HG03469 (cell line): ENCODE measurements around the gene VPS35L.

Experiments used
- ATAC-seq: cut with Tn5 transposase; IDR thresholded peaks from one replicate; pipeline ENCODE4 v1.9.1; 2021; ENCODE audit warnings: mild to moderate bottlenecking, moderate library complexity, moderate number of reproducible peaks; ENCODE audit not compliant: unreplicated experiment

Gene VPS35L, protein sequence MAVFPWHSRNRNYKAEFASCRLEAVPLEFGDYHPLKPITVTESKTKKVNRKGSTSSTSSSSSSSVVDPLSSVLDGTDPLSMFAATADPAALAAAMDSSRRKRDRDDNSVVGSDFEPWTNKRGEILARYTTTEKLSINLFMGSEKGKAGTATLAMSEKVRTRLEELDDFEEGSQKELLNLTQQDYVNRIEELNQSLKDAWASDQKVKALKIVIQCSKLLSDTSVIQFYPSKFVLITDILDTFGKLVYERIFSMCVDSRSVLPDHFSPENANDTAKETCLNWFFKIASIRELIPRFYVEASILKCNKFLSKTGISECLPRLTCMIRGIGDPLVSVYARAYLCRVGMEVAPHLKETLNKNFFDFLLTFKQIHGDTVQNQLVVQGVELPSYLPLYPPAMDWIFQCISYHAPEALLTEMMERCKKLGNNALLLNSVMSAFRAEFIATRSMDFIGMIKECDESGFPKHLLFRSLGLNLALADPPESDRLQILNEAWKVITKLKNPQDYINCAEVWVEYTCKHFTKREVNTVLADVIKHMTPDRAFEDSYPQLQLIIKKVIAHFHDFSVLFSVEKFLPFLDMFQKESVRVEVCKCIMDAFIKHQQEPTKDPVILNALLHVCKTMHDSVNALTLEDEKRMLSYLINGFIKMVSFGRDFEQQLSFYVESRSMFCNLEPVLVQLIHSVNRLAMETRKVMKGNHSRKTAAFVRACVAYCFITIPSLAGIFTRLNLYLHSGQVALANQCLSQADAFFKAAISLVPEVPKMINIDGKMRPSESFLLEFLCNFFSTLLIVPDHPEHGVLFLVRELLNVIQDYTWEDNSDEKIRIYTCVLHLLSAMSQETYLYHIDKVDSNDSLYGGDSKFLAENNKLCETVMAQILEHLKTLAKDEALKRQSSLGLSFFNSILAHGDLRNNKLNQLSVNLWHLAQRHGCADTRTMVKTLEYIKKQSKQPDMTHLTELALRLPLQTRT

DNA sequence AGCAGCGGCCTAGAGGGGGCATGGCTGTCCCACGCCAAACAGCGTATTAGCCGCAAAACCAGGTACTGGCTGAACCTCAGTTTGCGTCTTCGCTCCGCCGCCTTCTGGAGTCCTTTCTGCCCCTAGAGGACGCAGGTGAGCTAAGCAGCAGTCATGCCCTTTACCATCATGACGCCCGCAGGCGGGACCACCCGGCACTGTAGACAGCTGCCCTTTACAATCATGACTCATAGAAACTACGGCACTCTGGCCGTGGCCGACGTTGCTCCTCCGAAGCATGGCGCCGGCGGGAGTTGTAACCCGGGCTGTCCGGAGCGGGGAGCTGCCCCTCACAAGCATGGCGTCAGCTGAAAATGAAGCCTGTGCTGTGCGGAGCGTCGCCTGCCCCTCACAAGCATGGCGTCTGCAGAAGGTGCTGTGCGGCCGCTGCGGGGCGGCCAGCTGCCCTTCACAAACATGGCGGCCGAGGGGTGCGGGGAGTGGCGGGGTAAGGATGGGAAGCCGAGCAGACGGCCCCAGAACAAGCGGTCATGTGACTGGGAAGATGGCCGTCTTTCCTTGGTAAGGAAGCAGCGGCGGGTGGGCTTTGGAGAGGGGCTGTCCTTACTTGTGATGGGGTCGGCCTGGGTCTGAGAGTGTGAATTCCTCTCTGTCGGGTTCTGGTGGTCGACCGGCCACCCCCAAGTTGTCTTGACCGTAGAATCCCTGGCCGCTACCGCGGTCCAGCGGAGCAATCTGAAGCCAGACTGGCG, at the start of gene VPS35L:
VPS35L (plus strand) TSS at position 518 of the 752 bp plus-strand sequence; CDS start at position 545, 27 bp downstream.
- peak; percentile 94 for ATAC-seq

DNA sequence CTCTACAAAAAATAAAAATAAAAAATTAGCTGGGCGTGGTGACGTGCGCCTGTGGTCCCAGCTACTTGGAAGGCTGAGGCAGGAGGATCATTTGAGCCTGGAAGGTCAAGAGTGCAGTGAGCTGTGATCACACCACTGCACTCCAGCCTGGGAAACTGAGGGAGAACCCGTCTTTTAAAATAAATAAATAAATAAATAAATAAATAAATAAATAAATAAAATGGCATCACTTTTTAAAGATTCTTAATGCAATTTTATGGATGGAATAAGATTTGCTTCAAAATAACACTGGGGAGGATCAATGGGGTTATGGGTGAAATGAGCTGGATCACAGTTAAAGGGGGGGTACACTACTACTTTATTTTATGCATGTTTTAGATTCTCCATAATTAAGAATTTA, 48.5 kb upstream of the VPS35L start:
- ATAC-seq = no peak

DNA sequence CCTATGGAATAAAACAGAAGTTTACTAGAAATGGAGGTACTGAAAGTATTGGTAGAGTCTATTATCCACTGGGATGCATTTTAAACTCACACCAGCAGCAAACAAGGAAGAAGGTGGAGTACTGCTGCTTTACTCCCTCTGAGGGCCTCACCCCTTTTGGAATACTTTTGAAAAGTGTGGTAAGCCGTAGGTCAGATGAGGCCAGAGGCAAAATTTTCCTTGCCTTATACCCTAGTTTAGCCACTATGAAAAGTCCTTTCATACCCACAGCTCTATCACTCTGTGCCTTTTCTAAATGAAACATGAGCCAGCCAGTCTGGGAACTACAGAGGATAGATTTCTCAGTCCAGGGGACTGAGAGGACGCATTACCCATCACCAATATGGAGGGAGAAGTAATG, 47.6 kb upstream of the VPS35L start:
- ATAC-seq = no peak

DNA sequence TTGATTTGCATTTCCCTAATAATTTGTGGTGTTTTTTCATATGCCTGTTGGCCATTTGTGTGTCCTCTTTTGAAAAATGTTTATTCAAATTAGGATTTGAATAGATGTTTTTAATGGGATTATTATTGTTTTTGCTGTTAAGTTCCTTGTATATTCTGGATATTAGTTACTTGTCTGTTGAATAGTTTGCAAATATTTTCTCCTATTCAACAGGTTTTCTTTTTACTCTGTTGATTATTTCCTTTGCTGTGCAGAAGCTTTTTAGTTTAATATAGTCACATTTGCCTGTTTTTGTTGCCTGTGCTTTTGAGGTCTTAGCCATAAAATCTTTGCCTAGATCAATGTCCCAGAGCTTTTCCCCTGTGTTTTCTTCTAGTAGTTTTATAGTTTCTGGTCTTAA, 43.2 kb upstream of the VPS35L start:
- no peak for ATAC-seq

DNA sequence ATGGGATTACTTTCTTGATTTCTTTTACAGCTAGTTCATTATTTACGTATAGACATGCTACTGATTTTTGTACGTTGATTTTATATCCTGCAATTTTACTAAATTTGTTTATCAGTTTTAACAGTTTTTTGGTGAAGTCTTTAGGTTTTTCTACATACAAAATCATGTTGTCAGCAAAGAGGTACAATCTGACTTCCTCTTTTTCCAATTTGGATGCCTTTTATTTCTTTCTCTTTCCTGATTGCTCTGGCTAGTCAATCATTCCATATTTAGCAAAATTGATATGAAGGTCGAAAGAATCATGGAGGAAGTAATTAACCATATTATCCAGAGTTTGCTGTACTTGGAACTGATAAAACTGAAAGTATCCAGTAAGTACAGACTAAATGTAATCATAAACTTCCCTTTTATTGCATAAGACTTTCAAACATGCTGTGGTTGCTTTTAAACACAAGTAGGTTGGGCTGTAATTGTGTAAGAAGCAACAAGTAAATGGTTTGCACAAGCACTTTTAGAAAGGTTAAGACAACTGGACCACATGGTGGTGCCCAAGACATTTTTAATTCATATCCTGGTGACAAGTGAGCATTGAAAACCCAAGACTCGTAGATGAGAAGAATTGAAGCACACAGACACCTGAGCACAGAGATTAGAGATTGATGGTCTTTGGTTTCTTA, 42.0 kb upstream of the VPS35L start:
- ATAC-seq = no peak

DNA sequence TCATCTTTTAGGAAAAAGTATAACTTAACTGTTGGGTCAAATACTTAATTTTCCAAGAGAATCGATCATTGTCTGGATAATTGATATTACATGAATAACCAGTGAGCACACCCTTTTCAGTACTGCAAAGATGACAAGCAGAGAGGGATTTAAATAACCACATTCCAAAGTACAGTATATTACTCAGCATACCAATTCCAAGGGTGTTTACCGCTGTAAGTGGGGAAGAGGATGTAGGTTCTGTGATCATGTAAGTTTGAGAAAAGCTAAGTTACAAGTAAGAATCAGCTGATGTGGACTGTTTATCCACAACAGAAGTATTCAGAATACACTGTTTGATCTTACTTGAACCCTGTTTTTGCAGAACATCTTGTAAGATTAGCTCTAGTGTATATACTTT, 39.7 kb upstream of the VPS35L start:
- no peak for ATAC-seq

DNA sequence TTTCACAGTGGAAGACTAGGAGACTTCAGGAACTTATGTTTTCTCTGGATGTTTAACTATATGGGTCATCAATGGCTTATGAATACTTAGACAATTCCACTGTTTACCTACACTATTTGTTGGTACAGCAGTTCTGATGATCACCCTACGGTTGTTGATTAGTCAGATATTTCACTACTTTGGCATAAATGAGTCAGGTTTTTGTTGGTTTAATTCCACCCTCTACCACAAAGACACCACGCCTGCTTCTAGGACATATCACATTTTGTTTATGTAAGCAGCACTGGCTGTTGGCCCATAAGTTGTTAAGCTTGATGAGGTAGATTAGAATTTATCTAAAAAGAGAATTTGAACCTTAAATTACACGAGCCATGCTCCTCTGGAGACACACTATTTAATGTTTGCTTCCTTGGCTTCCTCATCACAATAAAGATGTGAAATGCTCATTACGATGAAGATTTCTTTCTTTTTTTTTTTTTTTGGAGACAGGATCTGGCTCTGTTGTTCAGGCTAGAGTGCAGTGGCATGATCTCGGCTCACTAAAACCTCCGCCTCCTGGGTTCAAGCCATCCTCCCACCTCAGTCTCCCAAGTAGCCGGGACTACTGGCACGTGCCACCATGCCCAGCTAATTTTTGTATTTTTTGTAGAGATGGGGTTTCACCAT, 37.9 kb upstream of the VPS35L start:
- ATAC-seq = no peak

DNA sequence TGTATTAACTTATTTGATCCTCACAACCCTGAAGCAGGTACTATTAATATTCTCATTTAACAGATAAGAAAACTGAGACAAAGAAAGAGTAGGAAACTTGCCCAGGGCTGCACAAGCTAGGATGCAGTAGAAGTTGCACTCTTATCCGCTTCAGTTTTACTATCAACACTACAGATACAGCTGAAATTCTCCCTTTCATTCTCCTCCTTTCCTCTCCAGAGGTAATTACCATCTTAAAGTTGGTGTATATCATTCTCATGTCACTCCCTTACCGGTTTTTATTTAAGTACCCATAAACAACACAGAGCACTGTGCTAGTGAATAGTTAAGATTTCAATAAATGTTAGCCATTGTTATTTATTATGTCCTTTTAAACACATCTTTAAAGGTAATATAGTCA, 37.1 kb upstream of the VPS35L start:
- ATAC-seq = no peak

DNA sequence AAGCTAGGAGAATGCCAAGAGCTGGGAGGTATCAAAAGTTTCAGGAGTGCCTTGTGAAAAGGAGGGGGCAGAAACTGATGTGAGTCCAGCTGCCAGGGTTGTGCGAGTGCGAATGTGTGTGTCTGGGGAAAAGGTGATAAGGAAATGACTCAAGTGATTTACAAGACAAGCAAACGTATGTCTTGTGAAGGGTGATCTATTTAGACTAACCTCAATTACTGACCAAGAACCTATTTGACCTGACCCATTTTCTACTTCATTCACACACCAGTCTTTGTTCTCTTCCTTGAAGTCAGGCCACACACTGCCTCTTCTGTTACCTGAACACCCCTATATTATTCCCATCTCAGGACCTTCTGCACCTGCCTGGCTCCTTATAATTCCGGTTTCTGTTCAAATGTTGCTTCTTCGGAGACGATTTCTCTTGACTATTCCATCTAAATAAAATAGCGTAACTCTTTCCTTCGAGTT, 34.6 kb upstream of the VPS35L start:
- no peak for ATAC-seq

DNA sequence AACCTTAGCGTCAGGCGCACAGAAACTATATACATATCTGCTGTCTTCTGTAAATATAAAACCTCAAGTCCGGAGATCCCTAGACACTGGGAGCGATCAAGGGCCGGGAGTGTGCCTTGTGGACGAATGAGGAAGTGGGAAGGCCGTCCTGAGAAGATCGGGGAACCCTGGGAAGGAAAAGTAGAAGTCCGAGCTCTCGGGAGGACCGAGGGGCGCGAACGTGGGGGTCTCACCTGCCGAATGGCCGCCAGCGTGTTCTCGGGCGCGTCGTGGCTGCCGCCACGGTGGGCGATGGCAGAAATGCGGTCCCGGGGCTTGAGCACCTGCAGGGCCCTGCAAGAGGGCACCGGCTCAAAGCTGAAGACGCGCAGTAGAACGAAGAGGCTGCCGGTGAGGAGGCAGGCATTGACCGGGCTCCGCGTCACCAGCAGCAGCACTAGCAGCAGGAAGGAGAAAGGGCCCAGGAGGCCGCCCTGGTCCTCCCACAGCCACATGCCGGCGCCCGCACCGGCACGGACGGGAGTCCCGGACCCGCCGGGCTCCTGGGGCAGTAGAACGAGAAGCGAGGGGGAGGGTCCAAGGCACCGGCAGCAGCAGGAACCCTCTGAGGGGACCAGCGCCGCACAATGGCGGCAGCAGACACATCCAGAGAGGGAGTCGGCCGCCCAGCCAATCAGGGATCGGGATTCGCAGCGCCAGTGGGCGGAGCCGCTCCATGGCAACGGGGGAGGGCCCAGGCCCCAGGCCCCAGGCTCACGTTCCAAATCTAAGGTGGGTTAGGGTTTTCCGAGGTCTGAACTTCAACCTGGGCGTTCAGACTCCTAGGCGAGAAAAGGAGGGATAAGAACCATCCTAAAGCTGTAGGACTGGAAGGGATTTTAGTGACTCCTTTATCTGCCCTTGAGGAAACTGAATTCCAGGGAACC, 33.8 kb upstream of the VPS35L start, which contains the start of gene GDE1:
GDE1 (minus strand) TSS at position 628 of the 926 bp plus-strand sequence; CDS start at position 494, 134 bp downstream.
- peak; percentile 69 for ATAC-seq

DNA sequence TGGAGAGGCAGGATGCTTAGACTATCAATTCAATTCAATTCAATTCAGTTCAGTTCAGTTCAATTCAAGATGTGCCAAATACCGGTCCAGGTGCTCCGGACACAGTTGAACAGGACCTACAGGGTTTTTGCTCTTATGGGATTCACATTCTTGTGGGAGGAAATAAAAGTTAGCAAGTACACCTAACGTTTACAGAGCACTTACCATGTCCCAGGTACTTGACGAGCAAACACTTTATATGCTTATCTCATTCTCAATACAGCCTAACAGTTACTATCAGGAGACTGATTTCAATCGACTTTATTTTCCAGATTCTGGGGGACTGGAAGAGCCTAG, 33.1 kb upstream of the VPS35L start:
- ATAC-seq = no peak

DNA sequence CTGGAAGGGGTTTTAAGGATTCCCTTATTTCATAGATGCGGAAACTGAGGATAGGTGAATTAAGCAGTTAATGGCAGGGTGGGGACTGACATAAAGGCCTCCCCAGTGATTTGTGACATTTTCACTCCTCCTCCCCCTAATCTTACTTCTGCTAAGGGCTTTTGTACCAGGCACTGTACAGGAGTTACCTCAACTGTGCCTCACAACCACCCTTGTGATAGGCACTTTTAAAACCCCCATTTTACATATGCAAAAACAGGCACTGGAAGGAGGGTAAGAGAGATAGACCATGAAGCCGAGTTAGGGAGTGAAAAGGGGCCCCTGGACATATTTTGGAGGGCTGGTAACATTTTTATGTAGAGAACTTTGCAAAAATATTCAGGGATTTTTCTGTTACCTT, 32.7 kb upstream of the VPS35L start:
- no peak for ATAC-seq

DNA sequence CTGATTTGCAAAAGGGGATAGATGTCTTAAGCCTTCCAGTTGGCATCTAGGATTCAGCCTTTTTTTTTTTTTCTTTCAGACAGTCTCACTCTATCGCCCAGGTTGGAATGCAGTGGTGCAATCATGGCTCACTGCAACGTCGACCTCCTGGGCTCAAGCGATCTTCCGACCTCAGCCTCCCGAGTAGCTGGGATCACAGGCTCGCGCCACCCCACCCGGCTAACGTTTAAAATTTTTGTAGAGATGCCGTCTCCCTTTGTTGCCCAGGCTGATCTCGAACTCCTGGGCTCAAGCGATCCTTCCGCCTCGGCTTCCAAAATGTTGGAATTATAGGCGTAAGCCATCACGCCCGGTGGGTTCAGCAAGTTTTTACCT, 32.3 kb upstream of the VPS35L start:
- ATAC-seq = no peak

DNA sequence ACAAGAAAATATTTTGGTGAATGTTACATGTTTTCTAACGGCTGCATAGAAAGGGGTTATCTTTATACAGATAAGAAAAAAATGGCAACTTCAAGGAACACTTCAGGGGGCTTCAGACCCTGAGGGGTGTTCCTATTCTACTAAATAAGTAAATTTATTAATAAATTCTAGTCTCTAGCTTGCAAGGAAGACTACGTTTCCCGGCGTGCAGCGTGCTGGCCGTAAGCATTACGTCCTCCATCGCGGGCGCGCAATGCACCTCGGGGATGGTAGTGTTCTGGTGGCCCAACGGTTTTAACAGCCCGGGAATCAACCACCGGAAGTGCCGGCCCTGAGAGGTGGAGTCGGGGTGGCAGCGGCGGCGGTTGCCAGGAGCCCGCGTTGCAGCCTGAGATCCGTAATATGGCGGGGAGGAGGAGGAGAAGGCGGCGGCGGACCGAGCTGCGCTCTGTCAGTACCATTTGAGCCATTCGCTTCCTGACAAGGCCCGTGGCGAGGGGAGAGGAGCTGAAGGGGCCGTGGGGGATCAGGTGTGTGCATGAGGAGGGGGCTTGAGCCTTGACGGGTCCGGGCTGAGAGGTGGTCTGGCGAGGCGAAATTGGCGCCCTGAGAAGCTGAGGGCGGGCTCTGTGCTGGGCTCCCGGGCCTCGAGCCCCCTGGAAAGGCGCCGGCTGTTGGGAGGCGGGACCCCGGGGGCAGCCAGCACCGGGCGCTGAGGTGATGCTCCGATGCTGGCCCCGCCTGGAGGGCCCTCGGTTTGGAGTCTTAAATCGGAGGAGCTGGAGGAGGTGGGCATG, 31.7 kb upstream of the VPS35L start, which contains the start of gene CCP110:
CCP110 (plus strand) TSS at position 384 of the 797 bp plus-strand sequence. CDS start 3,940 bp downstream, outside the sequence.
- ATAC-seq = peak; percentile 56

DNA sequence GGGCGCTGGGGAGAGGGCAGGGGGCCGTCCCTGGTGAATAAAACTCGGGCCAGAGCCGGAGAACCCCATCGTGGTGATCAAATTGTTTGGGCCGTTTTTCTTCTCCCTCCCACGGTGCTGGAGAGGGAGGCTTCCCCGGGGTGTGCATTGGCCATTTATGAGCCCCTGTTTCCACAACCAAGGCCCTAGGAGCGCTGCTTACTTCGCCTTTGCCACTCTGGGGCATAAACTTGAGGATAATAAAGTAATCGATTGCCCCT, 31.2 kb upstream of the VPS35L start:
- no peak for ATAC-seq

DNA sequence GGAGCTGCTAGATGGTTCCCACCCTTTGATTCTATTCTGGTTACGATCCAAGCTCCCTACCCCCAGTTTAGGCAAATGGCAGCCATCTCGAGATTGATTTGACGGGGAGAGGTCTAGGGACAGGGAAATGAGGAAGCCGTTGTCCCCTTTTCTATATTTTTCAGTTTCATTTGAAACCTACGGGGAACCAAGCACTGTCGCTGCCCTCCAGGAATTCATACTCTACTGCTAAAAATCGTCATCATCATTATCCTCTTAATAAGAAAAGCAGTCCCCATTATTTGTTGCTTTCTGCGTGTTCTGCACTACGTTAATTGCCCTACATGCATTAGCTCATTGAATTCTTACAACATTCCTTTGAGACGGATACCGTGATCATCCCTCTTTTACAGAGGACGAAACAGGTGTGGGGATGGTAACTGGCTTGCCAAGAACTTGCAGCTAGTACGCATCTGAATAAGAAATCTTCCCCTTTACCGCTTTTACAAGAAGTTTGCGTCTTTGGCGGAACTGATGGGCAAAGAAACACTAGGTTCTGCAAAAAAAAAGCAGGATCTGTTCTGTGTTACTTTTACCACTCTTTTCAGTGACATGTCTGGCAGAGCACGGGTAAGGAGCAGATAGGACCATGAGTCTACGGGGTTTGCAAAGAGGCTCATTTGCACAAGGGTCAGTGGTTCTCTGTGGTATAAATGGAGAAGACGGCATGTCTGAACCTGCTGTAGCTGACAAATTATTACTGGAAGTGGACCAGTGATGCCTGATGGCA, 30.7 kb upstream of the VPS35L start:
- ATAC-seq = no peak

DNA sequence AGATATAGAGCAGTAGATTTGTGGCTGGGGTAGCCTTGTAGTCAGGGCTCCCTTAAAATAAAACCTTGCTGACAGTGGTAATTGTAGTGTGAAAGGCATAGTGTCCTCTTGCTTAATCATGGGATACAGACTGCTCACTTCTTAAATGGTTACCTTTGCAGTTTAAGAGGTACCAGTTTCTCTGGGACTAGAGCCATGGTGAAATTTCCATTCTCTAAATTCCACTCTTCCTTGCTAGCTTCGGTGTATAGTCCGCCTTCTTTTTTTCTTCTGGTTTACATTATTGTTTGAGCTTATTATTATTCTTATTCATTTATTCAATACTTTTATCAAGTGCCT, 30.1 kb upstream of the VPS35L start:
- no peak for ATAC-seq

DNA sequence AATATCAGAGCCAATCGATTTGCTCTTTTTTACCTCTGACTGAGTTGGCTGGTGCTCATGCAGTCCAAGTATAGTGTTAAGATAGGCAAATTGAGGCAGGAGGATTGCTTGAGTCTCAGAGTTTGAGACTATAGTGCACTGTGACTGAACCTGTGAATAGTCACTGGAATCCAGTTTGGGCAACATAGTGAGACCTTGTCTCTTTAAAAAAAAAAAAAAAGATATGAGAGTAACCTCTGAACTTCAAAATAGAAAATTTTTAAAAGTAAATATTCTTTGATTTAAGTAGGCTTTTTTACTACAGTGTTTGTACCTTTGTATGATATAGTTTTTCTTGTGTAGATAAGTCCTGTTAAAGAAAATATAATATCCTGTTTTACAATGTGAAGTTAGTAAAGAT, 28.3 kb upstream of the VPS35L start:
- ATAC-seq = no peak
